SJSA1 (cell line): ENCODE data around the gene MCC. TPM values are rescaled to one million over a fixed set of nuclear protein-coding genes. Genes with fewer than 3 reads are reported as not detected.
A peak's percentile ranks its signal among the peaks of the same experiment; 100 is the strongest.

ENCODE experiments used
- DNase-seq, 2 experiments: peaks; one replicate each; pipeline ENCODE4 v3.0.0-alpha.2; 2015 to 2020; ENCODE audit warnings: low spot score in 2 of 2, low read depth in 1 of 2
- H3K27ac ChIP-seq: fragments of 250-450 bp; sonication (Bioruptor Pico); 2 replicates; pipeline ENCODE4 v1.5.1; 2020; ENCODE audit warnings: mild to moderate bottlenecking, moderate library complexity
- H3K27me3 ChIP-seq: fragments of 250-450 bp; sonication (Bioruptor Pico); replicated peaks from 2 replicates; pipeline ENCODE4 v1.5.1; 2020; ENCODE audit warnings: mild to moderate bottlenecking, moderate library complexity
- H3K36me3 ChIP-seq: fragments of 250-450 bp; sonication (Bioruptor Pico); 2 replicates; pipeline ENCODE4 v1.5.1; 2020; ENCODE audit warnings: mild to moderate bottlenecking
- H3K4me1 ChIP-seq: fragments of 250-450 bp; sonication (Bioruptor Pico); replicated peaks from 2 replicates; pipeline ENCODE4 v1.6.1; 2021; ENCODE audit warnings: mild to moderate bottlenecking
- H3K4me3 ChIP-seq: fragments of 250-450 bp; sonication (Bioruptor Pico); 2 replicates; pipeline ENCODE4 v1.5.1; 2020; ENCODE audit warnings: mild to moderate bottlenecking
- H3K9me3 ChIP-seq: fragments of 250-450 bp; sonication (Bioruptor Pico); replicated peaks from 2 replicates; pipeline ENCODE4 v1.5.1; 2020; ENCODE audit warnings: mild to moderate bottlenecking
- total RNA-seq: library from RNA; depleted of rRNA; stranded (reverse); fragments of >200 nt; shearing (Covaris generic); gene quantifications from 2 replicates; pipeline ENCODE4 v1.2.3, GENCODE V29; 2014

MCC gene
- total RNA-seq, 1 experiment from 2014 or later, result 31.3 TPM

GRCh38 chr5:113197456-113198200 is 290.6 kb downstream of the MCC start:
- Histone ChIP-seq H3K27ac (no peak overlapping the region), H3K36me3 (no peaks in the 10 kb centered on the region), H3K4me1 (peaks cover 22% of the 10 kb centered on the region), H3K9me3 (0 out of 2 replicates have a peak, but pooled peaks cover 2% of the 10 kb centered on the region), H3K4me3 (no peak overlapping the region), H3K27me3 (no peaks in the 10 kb centered on the region)
- DNase-seq, result no peak

GRCh38 chr5:113195771-113196170 is 292.5 kb downstream of the MCC start:
- no peaks in the 10 kb centered on the region for H3K27me3 ChIP-seq
- DNase-seq, result no peak
- H3K36me3 ChIP-seq, result no peaks in the 10 kb centered on the region
- H3K9me3 ChIP-seq, result peaks cover 2% of the 10 kb centered on the region; the same call in 1 of the 2 replicates
- no peak overlapping the region for H3K4me3 ChIP-seq
- H3K4me1 ChIP-seq, result peaks cover 25% of the 10 kb centered on the region
- H3K27ac ChIP-seq, result no peak overlapping the region

GRCh38 chr5:113195251-113195650 is 293.0 kb downstream of the MCC start:
- Histone ChIP-seq H3K27ac (no peak overlapping the region), H3K4me3 (no peak overlapping the region), H3K27me3 (no peaks in the 10 kb centered on the region), H3K36me3 (no peaks in the 10 kb centered on the region), H3K4me1 (peaks cover 28% of the 10 kb centered on the region), H3K9me3 (peaks cover 2% of the 10 kb centered on the region; the same call in 1 of the 2 replicates)
- DNase-seq, result no peak

GRCh38 chr5:113194591-113194990 is 293.7 kb downstream of the MCC start:
- no peaks in the 10 kb centered on the region for H3K36me3 ChIP-seq
- no peak overlapping the region for H3K4me3 ChIP-seq
- DNase-seq, result no peak
- H3K27ac ChIP-seq, result no peak overlapping the region
- H3K4me1 ChIP-seq, result peaks cover 28% of the 10 kb centered on the region
- H3K27me3 ChIP-seq, result no peaks in the 10 kb centered on the region
- peaks cover 2% of the 10 kb centered on the region; the same call in 1 of the 2 replicates for H3K9me3 ChIP-seq

GRCh38 chr5:113194125-113194524 is 294.1 kb downstream of the MCC start:
- H3K9me3 ChIP-seq, result peaks cover 2% of the 10 kb centered on the region; the same call in 1 of the 2 replicates
- H3K27ac ChIP-seq, result no peak overlapping the region
- H3K27me3 ChIP-seq, result no peaks in the 10 kb centered on the region
- H3K4me1 ChIP-seq, result peaks cover 25% of the 10 kb centered on the region
- no peak for DNase-seq
- H3K36me3 ChIP-seq, result no peaks in the 10 kb centered on the region
- H3K4me3 ChIP-seq, result no peak overlapping the region

- Histone ChIP-seq H3K27ac (no peak overlapping the region), H3K9me3 (peaks cover 2% of the 10 kb centered on the region; the same call in 1 of the 2 replicates), H3K27me3 (no peaks in the 10 kb centered on the region)
Measured at GRCh38 chr5:113193311-113193978, 294.8 kb downstream of the MCC start.

GRCh38 chr5:113192541-113192940 is 295.7 kb downstream of the MCC start:
- no peak overlapping the region for H3K27ac ChIP-seq
- H3K9me3 ChIP-seq, result peaks cover 2% of the 10 kb centered on the region; the same call in 1 of the 2 replicates
- no peak for DNase-seq
- H3K27me3 ChIP-seq, result no peaks in the 10 kb centered on the region
- peaks cover 21% of the 10 kb centered on the region for H3K4me1 ChIP-seq
- H3K36me3 ChIP-seq, result no peaks in the 10 kb centered on the region
- no peak overlapping the region for H3K4me3 ChIP-seq

More at GRCh38 chr5:113193311-113193978, 294.8 kb downstream of the MCC start:
- H3K36me3 ChIP-seq, result no peaks in the 10 kb centered on the region
- H3K4me1 ChIP-seq, result peaks cover 21% of the 10 kb centered on the region
- H3K4me3 ChIP-seq, result no peak overlapping the region
- DNase-seq, result no peak

- Histone ChIP-seq H3K9me3 (peaks cover 2% of the 10 kb centered on the region; the same call in 1 of the 2 replicates), H3K36me3 (no peaks in the 10 kb centered on the region), H3K4me1 (peaks cover 21% of the 10 kb centered on the region), H3K27me3 (no peaks in the 10 kb centered on the region), H3K4me3 (no peak overlapping the region), H3K27ac (no peak overlapping the region)
- peak in 1 of 2 experiments; percentile 84 for DNase-seq
Measured at GRCh38 chr5:113190347-113190746, 297.9 kb downstream of the MCC start.

GRCh38 chr5:113189291-113189690 is 299.0 kb downstream of the MCC start:
- peaks cover 21% of the 10 kb centered on the region for H3K4me1 ChIP-seq
- no peak overlapping the region for H3K4me3 ChIP-seq
- H3K36me3 ChIP-seq, result no peaks in the 10 kb centered on the region
- H3K9me3 ChIP-seq, result peaks cover 2% of the 10 kb centered on the region; the same call in 1 of the 2 replicates
- no peak for DNase-seq
- no peak overlapping the region for H3K27ac ChIP-seq
- no peaks in the 10 kb centered on the region for H3K27me3 ChIP-seq

GRCh38 chr5:113188436-113188835 is 299.8 kb downstream of the MCC start:
- no peaks in the 10 kb centered on the region for H3K36me3 ChIP-seq
- H3K27ac ChIP-seq, result no peak overlapping the region
- H3K27me3 ChIP-seq, result no peaks in the 10 kb centered on the region
- H3K4me1 ChIP-seq, result peaks cover 21% of the 10 kb centered on the region
- H3K4me3 ChIP-seq, result no peak overlapping the region
- DNase-seq, result no peak
- peaks cover 2% of the 10 kb centered on the region; the same call in 1 of the 2 replicates for H3K9me3 ChIP-seq

- no peak for DNase-seq
- H3K27me3 ChIP-seq, result no peaks in the 10 kb centered on the region
- H3K9me3 ChIP-seq, result peaks cover under 1% of the 10 kb centered on the region; the same call in 1 of the 2 replicates
- no peaks in the 10 kb centered on the region for H3K36me3 ChIP-seq
- no peak overlapping the region for H3K27ac ChIP-seq
- H3K4me1 ChIP-seq, result peaks cover 21% of the 10 kb centered on the region
- H3K4me3 ChIP-seq, result no peak overlapping the region
Measured at GRCh38 chr5:113187906-113188305, 300.3 kb downstream of the MCC start.

GRCh38 chr5:113186061-113186460 is 302.2 kb downstream of the MCC start:
- Histone ChIP-seq H3K4me3 (no peak overlapping the region), H3K27me3 (no peaks in the 10 kb centered on the region), H3K27ac (no peak overlapping the region), H3K36me3 (no peaks in the 10 kb centered on the region), H3K9me3 (no peaks in the 10 kb centered on the region), H3K4me1 (peaks cover 17% of the 10 kb centered on the region)
- no peak for DNase-seq

- Histone ChIP-seq H3K36me3 (no peaks in the 10 kb centered on the region), H3K4me3 (no peak overlapping the region), H3K4me1 (0 out of 2 replicates have a peak, but pooled peaks cover 3% of the 10 kb centered on the region), H3K27ac (no peak overlapping the region), H3K9me3 (no peaks in the 10 kb centered on the region), H3K27me3 (no peaks in the 10 kb centered on the region)
- DNase-seq, result no peak
Measured at GRCh38 chr5:113183694-113184093, 304.6 kb downstream of the MCC start.
